Activated T-cell treated with anti-CD3 and anti-CD28 coated beads, Interleukin-2, amount 50 U/mL, for 4 hours (primary cell): ENCODE results near the gene FANCE. TPM values are rescaled to one million over a fixed set of nuclear protein-coding genes. Genes with fewer than 3 reads are reported as not detected.
A peak's percentile ranks its signal among the peaks of the same experiment; 100 is the strongest.

Experiments used
- ATAC-seq, 2 donors: fragments of 200-7000 bp; cut with Tn5 transposase; one replicate each; pipeline ENCODE4 v1.10.0; 2021
- DNase-seq: peaks from one replicate; pipeline ENCODE4 v3.0.0-alpha.2; 2020
- H3K27me3 Mint-ChIP-seq: one replicate; pipeline ENCODE4 v1.8.0; 2021; ENCODE audit warnings: low read depth, mixed read lengths
- H3K36me3 Mint-ChIP-seq: one replicate; pipeline ENCODE4 v1.8.0; 2022; ENCODE audit warnings: mixed read lengths; ENCODE audit not compliant: insufficient read depth
- H3K4me1 Mint-ChIP-seq: one replicate; pipeline ENCODE4 v1.8.0; 2021; ENCODE audit warnings: low read depth, mixed read lengths
- H3K4me3 Mint-ChIP-seq: one replicate; pipeline ENCODE4 v1.8.0; 2021; ENCODE audit warnings: mild to moderate bottlenecking, moderate library complexity, mixed read lengths
- H3K9me3 Mint-ChIP-seq: one replicate; pipeline ENCODE4 v1.8.0; 2021; ENCODE audit warnings: mixed read lengths
- total RNA-seq, 3 donors: library from RNA; stranded (reverse); gene quantifications; one replicate each; pipeline ENCODE4 v1.2.1, GENCODE V29; 2021

The FANCE gene
- total RNA-seq, 3 donors from 2014 or later: 23.1 to 26.6 (median 24.8) TPM

DNA sequence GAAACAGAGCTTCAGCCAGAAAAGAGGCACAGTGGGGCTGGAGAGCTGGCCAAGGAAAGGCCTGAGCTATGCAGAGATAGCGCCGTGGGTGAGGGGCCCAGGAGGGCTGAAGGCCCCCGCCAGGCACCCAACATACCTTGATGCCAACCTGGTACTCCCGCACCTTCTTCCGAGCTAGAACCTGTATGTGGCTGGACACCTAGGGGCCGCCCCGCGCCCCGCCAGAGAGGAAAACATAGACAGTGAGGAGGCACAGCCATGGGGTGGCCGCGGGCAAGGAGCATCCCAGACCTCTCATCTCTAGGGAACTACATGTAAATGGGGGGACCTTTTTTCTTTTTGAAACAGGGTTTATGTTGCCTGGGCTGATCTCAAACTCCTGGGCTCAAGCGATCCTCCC, 28.0 kb downstream of the FANCE start:
- H3K9me3 Mint-ChIP-seq: no peaks in the 10 kb centered on the region
- no peaks in the 10 kb centered on the region for H3K27me3 Mint-ChIP-seq
- DNase-seq: no peak
- H3K36me3 Mint-ChIP-seq: no peaks in the 10 kb centered on the region
- H3K4me1 Mint-ChIP-seq: no peaks in the 10 kb centered on the region
- ATAC-seq: no peak
- H3K4me3 Mint-ChIP-seq: no peak overlapping the region

DNA sequence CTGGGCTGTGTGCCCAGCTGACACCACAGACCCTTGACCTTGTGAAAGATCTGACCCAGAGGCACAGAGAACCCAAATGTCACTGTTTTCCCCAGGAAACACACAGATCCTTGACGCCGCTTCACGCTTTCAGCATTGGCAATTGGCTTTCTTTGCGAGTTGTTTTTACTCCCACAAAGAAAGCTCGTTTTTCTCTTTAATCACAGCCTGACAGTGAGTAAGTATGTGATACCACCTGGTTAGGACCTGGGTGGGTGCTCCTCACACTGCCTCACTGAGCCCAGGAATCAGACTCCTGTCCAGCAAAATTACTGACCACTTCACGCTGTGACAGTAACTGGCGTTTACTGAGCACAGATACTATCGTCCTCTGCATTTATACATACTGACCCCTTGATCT, 29.1 kb downstream of the FANCE start:
- Mint-ChIP-seq H3K27me3 (no peaks in the 10 kb centered on the region), H3K4me3 (no peak overlapping the region), H3K36me3 (no peaks in the 10 kb centered on the region), H3K4me1 (no peaks in the 10 kb centered on the region), H3K9me3 (no peaks in the 10 kb centered on the region)
- no peak for DNase-seq
- no peak for ATAC-seq

DNA sequence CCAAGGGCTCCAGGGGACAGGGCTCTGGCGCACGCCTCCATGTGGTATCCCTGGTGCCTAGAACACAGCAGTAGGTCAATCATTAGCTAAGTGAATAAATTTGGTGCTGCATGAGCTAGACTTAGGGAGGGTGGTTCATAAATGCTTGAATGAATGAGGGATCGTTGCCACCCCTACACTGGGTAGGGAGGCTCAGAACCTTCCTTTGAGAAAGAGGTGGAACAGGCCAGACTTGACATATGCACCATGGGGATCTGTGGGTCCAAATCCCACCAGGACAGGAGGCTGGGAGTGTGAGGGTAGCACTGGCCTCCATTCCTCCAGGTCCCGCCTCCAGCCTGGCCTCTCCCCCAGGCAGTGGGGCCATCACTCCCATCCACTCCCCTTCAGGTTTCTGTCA, 30.9 kb downstream of the FANCE start:
- Mint-ChIP-seq H3K36me3 (no peaks in the 10 kb centered on the region), H3K4me1 (peaks cover 2% of the 10 kb centered on the region), H3K27me3 (no peaks in the 10 kb centered on the region), H3K9me3 (no peaks in the 10 kb centered on the region), H3K4me3 (no peak overlapping the region)
- no peak for ATAC-seq
- DNase-seq: no peak

DNA sequence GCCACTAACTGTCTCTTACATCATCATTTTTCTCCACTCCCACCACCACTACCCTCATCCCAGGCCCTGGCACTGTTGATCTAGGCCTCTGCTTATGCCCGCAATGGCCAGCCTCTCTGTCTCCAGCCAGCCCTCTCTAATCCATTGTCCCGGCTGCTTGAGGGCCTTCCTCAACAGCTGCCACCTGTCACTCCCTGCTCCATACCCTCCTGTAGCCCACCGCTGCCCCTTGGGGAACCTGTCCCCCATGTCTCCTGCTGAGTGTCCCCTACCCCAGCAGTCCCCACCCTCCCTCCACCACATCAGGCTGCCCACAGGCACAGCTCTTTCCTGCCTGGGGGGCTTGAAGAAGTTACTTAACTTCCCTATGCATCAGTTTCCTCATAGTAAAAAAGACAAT, 31.4 kb downstream of the FANCE start:
- no peak overlapping the region for H3K4me3 Mint-ChIP-seq
- H3K4me1 Mint-ChIP-seq: peaks cover 3% of the 10 kb centered on the region
- ATAC-seq (no peak), DNase-seq (no peak)
- no peaks in the 10 kb centered on the region for H3K27me3 Mint-ChIP-seq
- no peaks in the 10 kb centered on the region for H3K9me3 Mint-ChIP-seq
- H3K36me3 Mint-ChIP-seq: no peaks in the 10 kb centered on the region

DNA sequence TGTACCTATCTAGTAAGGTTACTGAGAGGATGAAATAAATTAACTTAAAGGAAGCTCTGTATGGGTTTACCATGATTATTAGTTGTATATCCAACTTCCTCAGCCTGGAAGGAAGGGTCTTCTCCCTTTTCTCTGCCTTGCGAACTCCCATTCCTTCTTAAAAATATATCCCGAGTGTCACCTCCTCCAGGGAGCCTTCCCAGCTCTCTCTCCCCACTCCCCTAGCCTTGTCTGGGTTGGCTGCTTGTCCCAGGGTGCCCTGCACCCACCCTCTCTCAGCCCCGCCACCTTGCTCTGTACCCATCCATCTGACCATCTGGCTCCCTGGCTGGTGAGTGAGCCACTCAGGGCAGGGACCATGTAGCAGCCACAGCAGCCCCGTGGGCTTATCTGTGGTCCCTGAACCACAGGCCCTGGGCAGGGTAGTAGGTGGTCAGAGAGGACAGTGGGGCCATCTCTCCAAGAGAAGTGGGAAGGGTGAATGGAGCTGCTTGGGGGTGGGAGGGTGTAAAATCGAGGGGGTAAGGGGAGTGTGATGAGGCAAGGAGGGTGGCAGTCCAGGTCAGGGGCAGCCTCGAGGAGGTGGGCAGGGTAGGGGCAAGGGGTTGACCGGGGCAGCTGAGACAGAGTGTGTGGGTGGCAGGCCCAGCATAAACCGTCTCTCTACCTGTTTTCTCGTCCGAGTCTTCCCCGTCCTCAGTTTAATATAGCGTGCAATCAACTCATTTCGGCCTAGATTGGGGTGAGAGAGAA, 31.9 kb downstream of the FANCE start:
- ATAC-seq (no peak), DNase-seq (no peak)
- Mint-ChIP-seq H3K4me3 (no peak overlapping the region), H3K4me1 (peaks cover 3% of the 10 kb centered on the region), H3K36me3 (no peaks in the 10 kb centered on the region), H3K27me3 (no peaks in the 10 kb centered on the region), H3K9me3 (no peaks in the 10 kb centered on the region)

DNA sequence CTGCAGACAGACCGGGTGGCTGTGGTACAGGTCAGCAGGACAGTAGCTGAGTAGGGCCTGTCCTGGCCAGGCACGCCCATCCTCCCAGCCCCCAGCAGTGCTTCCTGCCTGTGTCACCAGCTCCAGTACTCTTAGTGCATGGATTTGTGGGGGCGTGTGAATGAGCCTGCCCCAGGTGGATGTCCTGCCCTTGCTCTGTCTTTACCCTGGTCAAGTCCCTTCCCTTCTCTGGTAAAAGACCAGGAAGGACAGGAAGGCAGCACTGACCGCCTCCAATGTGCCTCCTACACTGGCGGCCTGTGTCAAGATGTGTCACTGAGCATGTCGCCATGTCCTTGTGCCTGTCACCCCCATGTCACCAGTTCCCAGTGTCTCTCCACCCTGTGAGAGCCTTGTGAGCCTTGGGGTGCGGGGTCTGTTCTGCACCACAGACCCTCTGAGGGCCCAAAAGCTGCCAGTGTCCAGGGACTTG, 32.8 kb downstream of the FANCE start:
- DNase-seq (no peak), ATAC-seq (peak in 1 of 2 donors; percentile 12)
- Mint-ChIP-seq H3K4me1 (peaks cover 3% of the 10 kb centered on the region), H3K27me3 (no peaks in the 10 kb centered on the region), H3K4me3 (no peak overlapping the region), H3K36me3 (no peaks in the 10 kb centered on the region), H3K9me3 (no peaks in the 10 kb centered on the region)

DNA sequence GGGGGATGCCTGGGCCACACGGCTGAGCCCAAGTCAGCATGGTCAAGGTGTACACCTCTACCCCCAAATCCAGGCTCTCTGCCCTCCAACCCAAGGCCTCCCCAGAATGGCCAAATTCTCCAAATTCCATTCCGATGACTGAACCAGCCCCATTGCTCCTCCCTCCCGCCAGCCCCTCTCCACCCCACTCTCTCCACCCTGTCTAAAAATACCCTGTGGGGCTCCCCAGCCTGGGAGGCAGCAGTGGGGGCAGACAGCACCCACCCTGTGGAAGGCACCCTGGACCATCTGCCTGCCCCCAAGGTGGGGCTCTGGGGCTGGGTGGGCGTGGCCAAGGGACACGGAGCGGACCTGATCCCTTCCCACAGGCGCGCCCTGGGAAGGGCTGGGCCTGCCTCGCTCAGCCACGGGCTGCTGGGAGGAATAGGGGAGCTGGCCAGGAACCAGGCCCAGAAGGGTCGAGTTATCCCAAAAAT, 33.3 kb downstream of the FANCE start:
- Mint-ChIP-seq H3K9me3 (no peaks in the 10 kb centered on the region), H3K36me3 (no peaks in the 10 kb centered on the region), H3K4me3 (no peak overlapping the region), H3K4me1 (peaks cover 3% of the 10 kb centered on the region), H3K27me3 (no peaks in the 10 kb centered on the region)
- DNase-seq: no peak
- ATAC-seq: no peak

DNA sequence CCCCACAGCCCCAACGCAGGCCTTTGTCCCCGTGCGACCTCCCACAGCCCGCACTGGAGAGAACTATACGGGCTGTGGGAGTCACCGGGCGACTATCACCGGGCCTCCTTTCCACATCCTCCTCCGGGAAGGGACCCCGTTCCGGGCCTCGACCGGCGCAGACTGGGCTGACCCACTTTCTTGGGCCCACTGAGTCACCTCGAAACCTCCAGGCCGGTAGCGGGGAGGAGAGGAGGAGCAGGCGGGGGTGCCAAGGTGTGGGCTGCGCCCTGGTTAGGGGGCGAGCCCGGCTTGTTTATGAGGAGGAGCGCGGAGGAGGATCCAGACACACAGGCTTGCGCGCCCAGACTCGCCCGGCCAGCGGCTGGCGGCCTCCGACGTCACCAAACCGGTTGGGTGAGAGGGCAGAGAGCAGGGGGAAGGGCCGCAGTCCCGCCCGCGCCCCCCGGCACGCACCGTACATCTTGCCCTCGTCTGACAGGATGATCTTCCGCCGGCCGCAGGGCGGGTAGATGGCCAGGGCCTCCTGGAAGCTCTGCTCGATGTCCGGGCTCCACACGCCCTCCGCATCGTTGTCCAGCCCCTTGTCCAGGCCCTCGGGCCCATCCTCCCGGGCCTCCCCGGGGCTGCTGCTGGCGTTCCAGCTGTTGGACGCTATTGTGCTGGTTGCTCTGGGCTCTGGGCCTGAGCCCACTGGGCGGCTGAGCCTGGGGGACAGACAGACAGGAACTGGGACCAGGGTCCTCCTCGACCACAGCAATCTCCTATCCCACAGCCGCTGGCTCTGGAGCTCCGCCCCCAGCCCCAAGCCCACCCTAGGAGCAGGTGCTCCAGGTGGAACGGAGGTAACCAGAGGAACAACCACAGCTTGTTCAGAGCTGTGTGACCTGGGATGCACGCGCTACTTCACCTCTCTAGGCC, 34.1 kb downstream of the FANCE start:
- Mint-ChIP-seq H3K4me1 (peaks cover 4% of the 10 kb centered on the region), H3K9me3 (no peaks in the 10 kb centered on the region)
- no peak for DNase-seq

DNA sequence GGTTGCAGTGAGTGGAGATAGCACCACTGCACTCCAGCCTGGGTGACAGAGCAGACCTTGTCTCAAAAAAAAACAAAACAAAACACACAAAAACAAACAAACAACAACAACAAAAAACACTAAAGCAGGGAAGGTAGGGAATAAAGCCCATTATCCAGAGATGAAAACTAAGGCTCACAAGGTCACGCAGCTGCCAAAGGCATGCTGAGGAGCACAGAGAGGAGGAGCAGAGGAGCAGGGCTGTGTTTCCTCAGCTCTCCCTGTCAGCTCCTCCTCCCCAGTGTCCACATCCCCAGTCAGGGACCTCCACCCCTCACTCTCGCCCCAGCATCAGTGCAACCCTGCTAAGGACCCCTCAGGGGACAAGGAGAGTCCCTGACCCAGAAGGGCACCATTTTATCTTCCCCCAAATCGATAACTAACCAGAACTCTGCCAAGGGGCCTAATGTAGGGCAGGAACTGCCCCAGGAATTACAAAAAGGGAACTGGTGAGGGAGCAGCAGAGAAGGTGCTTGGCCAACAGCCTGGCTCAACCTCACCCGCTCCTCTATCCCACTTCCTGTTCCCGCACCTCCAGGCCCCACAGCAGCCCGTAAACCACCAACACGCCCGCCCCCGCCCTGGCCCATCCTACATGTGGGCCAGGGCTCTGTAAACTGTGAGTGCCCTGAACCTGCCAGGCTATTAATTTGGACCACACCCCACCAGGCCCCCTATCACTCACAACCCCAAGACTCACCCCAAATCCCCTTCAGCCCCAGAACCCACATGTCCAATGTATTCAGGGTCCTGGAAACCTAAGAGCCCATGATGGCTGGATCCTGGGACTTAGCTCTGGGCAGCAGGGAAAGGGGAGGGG, 35.7 kb downstream of the FANCE start:
- H3K27me3 Mint-ChIP-seq: no peaks in the 10 kb centered on the region
- no peak overlapping the region for H3K4me3 Mint-ChIP-seq
- ATAC-seq (no peak), DNase-seq (no peak)
- H3K4me1 Mint-ChIP-seq: peaks cover 4% of the 10 kb centered on the region
- H3K9me3 Mint-ChIP-seq: no peaks in the 10 kb centered on the region
- H3K36me3 Mint-ChIP-seq: no peaks in the 10 kb centered on the region

More for the DNA sequence above, 34.1 kb downstream of the FANCE start:
- no peak for ATAC-seq
- H3K4me3 Mint-ChIP-seq: no peak overlapping the region
- no peaks in the 10 kb centered on the region for H3K27me3 Mint-ChIP-seq
- no peaks in the 10 kb centered on the region for H3K36me3 Mint-ChIP-seq

DNA sequence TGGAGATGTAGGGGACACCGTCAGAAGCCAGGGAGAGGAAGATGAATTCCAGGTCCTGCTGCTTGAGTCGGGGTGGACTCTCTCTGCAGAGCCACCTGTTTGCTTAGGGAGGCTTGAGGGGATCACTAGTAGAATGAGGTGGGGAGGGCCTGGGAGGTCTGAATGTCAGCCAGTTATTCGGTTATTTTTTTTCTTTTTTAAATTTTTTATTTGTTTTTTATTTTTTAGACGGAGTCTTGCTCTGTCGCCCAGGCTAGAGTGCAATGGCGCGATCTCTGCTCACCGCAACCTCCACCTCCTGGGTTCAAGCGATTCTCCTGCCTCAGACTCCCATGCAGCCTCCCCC, 36.4 kb downstream of the FANCE start:
- Mint-ChIP-seq H3K27me3 (no peaks in the 10 kb centered on the region), H3K36me3 (no peaks in the 10 kb centered on the region), H3K9me3 (no peaks in the 10 kb centered on the region), H3K4me3 (no peak overlapping the region), H3K4me1 (peaks cover 10% of the 10 kb centered on the region)
- no peak for DNase-seq
- no peak for ATAC-seq

DNA sequence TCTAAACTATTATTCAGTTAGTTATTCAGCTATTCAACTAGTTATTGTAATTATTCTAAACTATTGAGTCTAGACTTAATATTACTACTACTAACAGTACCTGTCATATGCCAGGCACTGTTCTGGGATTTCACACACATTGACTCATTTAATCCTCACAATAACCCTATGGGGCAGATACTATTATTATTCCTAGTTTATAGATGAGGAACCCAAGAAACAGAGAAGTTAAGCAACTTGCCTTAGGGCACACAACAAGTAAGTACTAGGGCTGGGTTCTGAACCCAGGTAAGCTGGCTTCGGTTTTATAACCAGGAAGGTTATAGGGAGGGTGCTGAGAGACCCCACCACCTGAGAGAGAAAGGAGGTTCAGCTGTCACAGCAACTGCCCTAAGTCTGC, 36.9 kb downstream of the FANCE start:
- H3K9me3 Mint-ChIP-seq: no peaks in the 10 kb centered on the region
- no peak for ATAC-seq

DNA sequence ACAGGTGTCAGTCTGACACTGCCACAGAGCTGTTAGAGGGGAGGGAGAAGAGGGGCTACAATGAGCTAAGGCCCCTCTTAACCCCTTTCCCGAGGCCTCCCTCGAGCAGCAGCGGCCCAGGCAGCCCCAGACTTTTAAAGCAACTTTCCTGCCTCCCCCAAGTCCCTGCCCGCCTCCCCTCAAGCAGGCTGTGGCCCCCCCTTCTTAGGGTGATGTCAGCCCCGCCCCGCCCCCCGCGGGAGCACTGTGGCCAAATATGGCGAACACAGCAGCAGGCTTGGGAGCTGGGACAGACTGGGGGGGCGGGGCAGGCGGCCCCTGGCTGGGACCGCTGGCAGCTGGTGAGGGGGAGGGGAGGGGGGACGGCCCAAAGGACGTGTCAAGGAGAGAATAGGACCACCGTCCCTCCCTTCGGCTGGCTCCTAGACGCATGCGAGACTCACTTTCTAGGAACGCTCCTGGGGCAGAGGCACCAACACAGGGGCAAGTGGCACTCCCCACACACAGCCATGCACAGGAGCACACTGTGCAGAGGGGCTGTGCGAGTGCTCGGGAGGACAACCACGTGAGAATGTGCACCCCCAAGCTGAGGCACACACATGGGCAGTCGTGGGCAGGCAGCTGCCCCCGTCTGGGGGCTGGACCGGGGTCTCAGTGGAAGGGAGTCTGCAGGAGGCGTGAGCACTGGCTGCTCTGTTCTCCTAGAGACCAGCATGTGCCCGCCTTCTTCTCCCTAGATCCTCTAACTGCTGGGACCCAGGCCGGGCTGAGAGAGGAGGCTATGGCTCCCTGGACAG, 38.1 kb downstream of the FANCE start:
- H3K9me3 Mint-ChIP-seq: no peaks in the 10 kb centered on the region
- no peak for ATAC-seq
- no peak for DNase-seq

More for the DNA sequence above, 36.9 kb downstream of the FANCE start:
- Mint-ChIP-seq H3K4me3 (no peak overlapping the region), H3K27me3 (no peaks in the 10 kb centered on the region), H3K4me1 (peaks cover 15% of the 10 kb centered on the region), H3K36me3 (no peaks in the 10 kb centered on the region)
- no peak for DNase-seq

DNA sequence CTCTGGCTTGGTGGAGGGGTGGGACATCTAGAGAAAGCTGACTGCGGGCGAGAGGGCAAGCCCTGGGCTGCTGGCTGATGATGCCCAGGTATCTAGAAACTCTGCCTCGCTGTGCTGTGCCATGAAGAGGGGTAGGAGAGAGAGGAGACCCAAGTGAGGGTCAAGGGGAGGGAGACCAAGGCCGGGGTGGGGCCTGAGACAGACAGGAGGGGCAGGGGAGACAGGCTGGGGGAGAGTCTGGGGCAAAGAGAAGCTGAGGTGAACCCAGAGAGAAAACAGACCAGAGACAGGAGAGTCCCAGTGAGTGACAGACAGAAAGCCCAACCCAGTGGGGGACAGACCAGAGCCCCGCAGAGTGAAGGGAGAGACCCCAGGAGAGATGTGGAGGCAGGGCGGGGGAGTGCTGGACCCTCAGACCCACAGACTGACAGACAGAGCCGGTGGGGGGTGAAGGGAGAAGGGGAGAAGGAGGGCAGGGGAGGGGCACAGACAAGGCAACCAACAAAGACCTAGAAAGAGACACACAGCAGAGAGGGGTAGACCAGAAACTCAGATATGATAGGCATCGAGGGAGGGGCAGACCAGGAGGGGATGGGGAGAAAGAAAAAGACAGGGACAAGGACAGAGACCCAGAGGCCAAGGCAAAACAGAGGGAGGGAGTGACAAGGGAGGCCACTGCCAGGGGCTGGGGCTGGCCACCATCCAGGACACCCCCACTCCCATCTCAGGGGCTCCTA, 38.9 kb downstream of the FANCE start:
- Mint-ChIP-seq H3K4me3 (no peak overlapping the region), H3K4me1 (peaks cover 18% of the 10 kb centered on the region), H3K9me3 (no peaks in the 10 kb centered on the region), H3K27me3 (no peaks in the 10 kb centered on the region), H3K36me3 (no peaks in the 10 kb centered on the region)
- DNase-seq (no peak), ATAC-seq (no peak)

More for the DNA sequence above, 38.1 kb downstream of the FANCE start:
- no peaks in the 10 kb centered on the region for H3K27me3 Mint-ChIP-seq
- H3K4me1 Mint-ChIP-seq: peaks cover 18% of the 10 kb centered on the region
- no peak overlapping the region for H3K4me3 Mint-ChIP-seq
- H3K36me3 Mint-ChIP-seq: no peaks in the 10 kb centered on the region
